Epithelial cell of proximal tubule (primary cell): ENCODE results near the gene FDX1. TPM values are rescaled to one million over a fixed set of nuclear protein-coding genes. Genes with fewer than 3 reads are reported as not detected.

ENCODE experiments used
- DNase-seq: peaks from one replicate; pipeline ENCODE4 v3.0.0-alpha.2; 2011; ENCODE audit warnings: low read depth
- H3K4me3 ChIP-seq: 2 replicates; pipeline ENCODE4 v1.5.1; 2011; ENCODE audit warnings: low read depth, mild to moderate bottlenecking, low read length
- CTCF ChIP-seq: conservative IDR thresholded peaks from 2 replicates; pipeline ENCODE4 v1.5.1; 2012; ENCODE audit warnings: low read depth, mild to moderate bottlenecking, low read length
- total RNA-seq: library from RNA; depleted of rRNA; stranded (reverse); fragments of >200 nt; gene quantifications from 2 replicates; pipeline ENCODE4 v1.2.3, GENCODE V29; 2015

FDX1 gene
- total RNA-seq, 1 donor from 2014 or later, result 14.2 TPM

DNA sequence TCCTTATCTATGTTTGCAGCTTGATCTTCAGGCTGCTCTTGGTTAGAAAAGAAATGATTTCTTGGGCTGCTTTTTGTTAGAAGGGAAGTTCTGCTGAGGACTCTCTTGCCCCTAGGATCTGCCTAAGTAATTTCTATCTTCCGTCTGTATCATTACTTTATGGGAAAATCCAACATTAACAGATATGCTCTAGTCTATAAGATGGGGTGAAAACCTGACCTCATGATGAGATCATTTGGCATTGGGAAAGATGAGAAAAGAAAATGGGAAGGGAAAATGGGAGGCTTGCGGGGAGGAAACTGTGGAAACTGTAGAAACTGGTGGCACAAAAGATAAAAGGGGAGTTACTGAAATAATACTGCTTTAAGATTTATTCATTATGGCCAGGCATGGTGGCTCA is 63.6 kb downstream of the FDX1 start:
- no peak overlapping the region for H3K4me3 ChIP-seq
- no peak for DNase-seq
- TF ChIP-seq CTCF, result no peak

GRCh38 chr11:110497231-110497978 is 67.7 kb downstream of the FDX1 start:
- no peak overlapping the region for H3K4me3 ChIP-seq
- TF ChIP-seq CTCF, result no peak
- DNase-seq, result no peak

GRCh38 chr11:110501428-110501827 is 71.7 kb downstream of the FDX1 start:
- no peak for TF ChIP-seq CTCF
- no peak overlapping the region for H3K4me3 ChIP-seq
- DNase-seq, result no peak

GRCh38 chr11:110505528-110506284 is 76.0 kb downstream of the FDX1 start:
- H3K4me3 ChIP-seq, result no peak overlapping the region
- TF ChIP-seq CTCF, result no peak

GRCh38 chr11:110507328-110507727 is 77.6 kb downstream of the FDX1 start:
- no peak overlapping the region for H3K4me3 ChIP-seq
- DNase-seq, result no peak
- no peak for TF ChIP-seq CTCF

More at GRCh38 chr11:110505528-110506284, 76.0 kb downstream of the FDX1 start:
- no peak for DNase-seq

GRCh38 chr11:110508786-110509185 is 79.0 kb downstream of the FDX1 start:
- no peak for DNase-seq
- no peak for TF ChIP-seq CTCF
- no peak overlapping the region for H3K4me3 ChIP-seq
